ENCODE data around the gene WWTR1. TPM values are rescaled to one million over a fixed set of nuclear protein-coding genes. Genes with fewer than 3 reads are reported as not detected.
A peak's percentile ranks its signal among the peaks of the same experiment; 100 is the strongest.

WWTR1 gene
- total RNA-seq, 1 donor from 2014 or later, result 39.1 TPM

DNA sequence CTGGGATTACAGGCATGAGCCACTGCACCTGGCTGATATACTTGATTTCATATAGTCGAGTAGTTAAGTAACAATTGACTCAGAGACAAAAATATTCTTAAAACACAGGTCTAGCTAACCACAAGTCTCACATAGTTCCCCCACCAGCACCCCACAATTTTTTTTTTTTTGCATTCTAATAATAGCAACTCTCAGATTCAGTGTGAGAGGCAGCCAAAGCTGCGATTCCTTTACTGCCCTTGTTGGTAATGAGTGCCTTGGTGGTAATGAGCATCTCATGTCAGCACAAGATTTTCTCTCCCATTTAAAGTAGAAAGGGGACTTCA lies 72.5 kb downstream of the WWTR1 start:
- Histone ChIP-seq H3K9me3 (replicated peaks) (no peaks in the 10 kb centered on the region), H3K4me3 (no peak overlapping the region), H3K27me3 (ENCODE audit: low read depth) (no peaks in the 10 kb centered on the region), H3K36me3 (no peaks in the 10 kb centered on the region), H3K4me1 (peaks cover 90% of the 10 kb centered on the region), H3K27ac (replicated peaks) (no peak overlapping the region)
- TF ChIP-seq, protein P1, sequence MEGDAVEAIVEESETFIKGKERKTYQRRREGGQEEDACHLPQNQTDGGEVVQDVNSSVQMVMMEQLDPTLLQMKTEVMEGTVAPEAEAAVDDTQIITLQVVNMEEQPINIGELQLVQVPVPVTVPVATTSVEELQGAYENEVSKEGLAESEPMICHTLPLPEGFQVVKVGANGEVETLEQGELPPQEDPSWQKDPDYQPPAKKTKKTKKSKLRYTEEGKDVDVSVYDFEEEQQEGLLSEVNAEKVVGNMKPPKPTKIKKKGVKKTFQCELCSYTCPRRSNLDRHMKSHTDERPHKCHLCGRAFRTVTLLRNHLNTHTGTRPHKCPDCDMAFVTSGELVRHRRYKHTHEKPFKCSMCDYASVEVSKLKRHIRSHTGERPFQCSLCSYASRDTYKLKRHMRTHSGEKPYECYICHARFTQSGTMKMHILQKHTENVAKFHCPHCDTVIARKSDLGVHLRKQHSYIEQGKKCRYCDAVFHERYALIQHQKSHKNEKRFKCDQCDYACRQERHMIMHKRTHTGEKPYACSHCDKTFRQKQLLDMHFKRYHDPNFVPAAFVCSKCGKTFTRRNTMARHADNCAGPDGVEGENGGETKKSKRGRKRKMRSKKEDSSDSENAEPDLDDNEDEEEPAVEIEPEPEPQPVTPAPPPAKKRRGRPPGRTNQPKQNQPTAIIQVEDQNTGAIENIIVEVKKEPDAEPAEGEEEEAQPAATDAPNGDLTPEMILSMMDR (IDR thresholded peaks at IDR 0.05; ENCODE audit: borderline replicate concordance), result no peak
- intact Hi-C loops (cut with micrococcal nuclease), result no loop called here
- no peak for DNase-seq

DNA sequence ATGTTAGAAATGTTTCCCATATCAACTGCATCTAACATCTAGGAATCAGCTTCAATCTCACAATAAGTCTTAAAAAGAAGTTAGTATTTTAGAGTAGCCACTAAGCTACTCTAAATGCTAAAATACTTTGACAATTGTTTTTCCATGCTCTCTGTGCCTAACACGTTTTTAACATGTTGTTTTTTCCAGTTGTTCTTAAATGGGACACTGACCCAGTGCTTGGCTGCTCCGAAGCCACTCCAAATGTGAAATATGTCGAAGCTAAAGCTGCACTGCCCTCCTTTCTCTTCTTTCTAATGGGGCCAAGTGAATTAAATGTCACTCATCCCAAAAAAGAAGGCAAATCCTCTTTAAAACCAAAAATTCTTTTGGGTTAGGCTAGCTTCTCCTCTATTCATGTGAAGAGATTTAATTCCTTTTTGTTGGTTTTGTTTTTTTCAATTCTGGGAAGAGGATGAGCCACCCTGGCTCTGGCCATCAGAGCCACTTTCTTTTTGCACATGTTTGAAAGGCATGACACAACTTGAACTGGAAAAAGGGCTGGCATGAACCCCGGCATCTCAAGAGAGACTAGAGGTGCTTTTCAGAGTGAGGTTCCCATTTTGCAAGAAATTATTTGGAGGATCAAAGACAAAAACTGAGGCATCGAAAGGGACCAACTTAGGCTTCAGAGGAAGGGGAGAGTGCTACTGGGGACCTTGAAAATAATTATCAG lies 73.7 kb downstream of the WWTR1 start:
- H3K36me3 ChIP-seq, result no peaks in the 10 kb centered on the region
- H3K9me3 ChIP-seq (replicated peaks), result no peaks in the 10 kb centered on the region
- peak overlapping the region; percentile 46 for H3K27ac ChIP-seq (replicated peaks)
- H3K27me3 ChIP-seq (ENCODE audit: low read depth), result no peaks in the 10 kb centered on the region
- peaks cover 90% of the 10 kb centered on the region for H3K4me1 ChIP-seq
- DNase-seq, result no peak
- intact Hi-C loops (cut with micrococcal nuclease), result no loop called here
- TF ChIP-seq, protein P1 (IDR thresholded peaks at IDR 0.05; ENCODE audit: borderline replicate concordance), result no peak
- no peak overlapping the region for H3K4me3 ChIP-seq

DNA sequence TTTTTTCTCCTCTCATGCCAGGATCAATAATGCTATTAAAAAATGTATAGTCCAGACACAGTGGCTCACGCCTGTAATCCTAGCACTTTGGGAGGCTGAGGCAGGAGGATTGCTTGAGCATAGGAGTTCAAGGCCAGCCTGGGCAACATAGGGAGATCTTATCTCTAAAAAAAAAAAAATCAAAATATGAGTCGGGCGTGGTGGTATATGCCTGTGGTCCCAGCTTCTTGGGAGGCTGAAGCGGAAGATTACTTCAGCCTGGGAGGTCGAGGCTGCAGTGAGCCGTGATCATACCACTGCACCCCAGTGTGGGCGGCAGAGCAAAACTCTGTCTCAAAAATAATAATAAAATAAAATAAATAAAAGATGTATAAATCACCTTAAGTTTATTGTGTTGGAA lies 75.4 kb downstream of the WWTR1 start:
- H3K27ac ChIP-seq (replicated peaks), result peak overlapping the region; percentile 29
- H3K4me3 ChIP-seq, result no peak overlapping the region
- H3K36me3 ChIP-seq, result no peaks in the 10 kb centered on the region
- intact Hi-C loops (cut with micrococcal nuclease), result no loop called here
- no peaks in the 10 kb centered on the region for H3K9me3 ChIP-seq (replicated peaks)
- peaks cover 90% of the 10 kb centered on the region for H3K4me1 ChIP-seq
- TF ChIP-seq, protein P1 (IDR thresholded peaks at IDR 0.05; ENCODE audit: borderline replicate concordance), result no peak
- no peak for DNase-seq
- H3K27me3 ChIP-seq (ENCODE audit: low read depth), result no peaks in the 10 kb centered on the region

DNA sequence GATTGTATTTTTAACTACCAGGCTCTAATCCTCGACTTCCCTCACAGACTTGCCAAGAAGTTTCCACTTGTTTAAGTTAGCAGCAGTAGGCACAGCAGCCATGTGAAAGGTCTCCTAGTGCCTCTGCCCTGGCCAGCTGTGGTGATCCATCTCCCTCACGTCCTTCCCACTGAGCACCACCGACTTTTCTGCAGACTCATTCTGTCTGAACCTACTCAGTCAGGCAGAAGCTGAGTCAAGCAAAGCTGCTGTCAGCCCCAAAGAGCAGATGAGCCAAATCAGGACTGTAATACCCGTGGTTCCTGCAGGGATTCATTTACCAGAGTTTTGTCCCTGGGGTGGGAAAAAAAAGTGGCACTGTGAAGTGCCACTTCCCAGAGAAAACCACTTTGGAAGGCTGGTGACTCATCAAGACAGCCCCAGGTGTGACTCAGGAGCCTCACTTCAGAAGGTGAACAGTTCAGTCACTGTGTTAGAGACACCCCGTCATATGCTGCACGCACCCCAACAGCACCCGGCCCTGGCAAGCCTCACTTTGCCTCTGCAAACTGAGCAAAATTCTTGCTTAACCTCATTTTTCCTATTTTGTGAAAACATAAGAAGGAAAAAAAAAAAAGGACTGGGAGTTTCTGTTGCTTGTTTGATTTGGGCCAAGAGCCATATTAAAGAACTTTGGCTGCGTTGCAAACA lies 76.0 kb downstream of the WWTR1 start:
- peak overlapping the region; percentile 29 for H3K27ac ChIP-seq (replicated peaks)
- H3K4me3 ChIP-seq, result no peak overlapping the region
- no peaks in the 10 kb centered on the region for H3K36me3 ChIP-seq
- TF ChIP-seq, protein P1 (IDR thresholded peaks at IDR 0.05; ENCODE audit: borderline replicate concordance), result no peak
- intact Hi-C loops (cut with micrococcal nuclease), result no loop called here
- peaks cover 90% of the 10 kb centered on the region for H3K4me1 ChIP-seq
- DNase-seq, result no peak
- no peaks in the 10 kb centered on the region for H3K27me3 ChIP-seq (ENCODE audit: low read depth)
- H3K9me3 ChIP-seq (replicated peaks), result no peaks in the 10 kb centered on the region

DNA sequence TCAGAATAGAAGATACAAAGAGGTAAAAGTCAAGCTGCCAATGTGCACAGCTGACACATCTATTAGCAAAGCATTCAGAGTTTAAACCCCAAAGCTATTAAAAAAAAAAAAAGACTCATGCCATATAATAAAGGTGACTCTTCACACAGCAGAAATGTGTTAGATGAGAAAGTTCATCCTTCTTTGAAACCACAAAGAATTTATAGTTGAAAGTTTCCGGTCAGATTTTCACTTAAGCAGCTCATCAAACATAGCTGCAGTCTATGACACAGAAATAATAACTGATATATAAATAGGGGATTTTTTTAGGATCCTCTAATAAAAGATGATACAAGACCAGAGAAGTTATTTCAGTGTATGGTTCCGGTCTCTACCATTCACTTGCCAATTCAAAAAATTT lies 76.6 kb downstream of the WWTR1 start:
- peak overlapping the region; percentile 29 for H3K27ac ChIP-seq (replicated peaks)
- intact Hi-C loops (cut with micrococcal nuclease), result no loop called here
- no peak for DNase-seq
- H3K4me1 ChIP-seq, result peaks cover 90% of the 10 kb centered on the region
- H3K9me3 ChIP-seq (replicated peaks), result no peaks in the 10 kb centered on the region
- no peak overlapping the region for H3K4me3 ChIP-seq
- TF ChIP-seq, protein P1 (IDR thresholded peaks at IDR 0.05; ENCODE audit: borderline replicate concordance), result no peak
- no peaks in the 10 kb centered on the region for H3K27me3 ChIP-seq (ENCODE audit: low read depth)
- no peaks in the 10 kb centered on the region for H3K36me3 ChIP-seq
